ENCODE measurements around the gene RAP1GAP. TPM values are rescaled to one million over a fixed set of nuclear protein-coding genes. Genes with fewer than 3 reads are reported as not detected.

Gene RAP1GAP
- total RNA-seq, 1 experiment from 2014 or later: 13.4 TPM

DNA sequence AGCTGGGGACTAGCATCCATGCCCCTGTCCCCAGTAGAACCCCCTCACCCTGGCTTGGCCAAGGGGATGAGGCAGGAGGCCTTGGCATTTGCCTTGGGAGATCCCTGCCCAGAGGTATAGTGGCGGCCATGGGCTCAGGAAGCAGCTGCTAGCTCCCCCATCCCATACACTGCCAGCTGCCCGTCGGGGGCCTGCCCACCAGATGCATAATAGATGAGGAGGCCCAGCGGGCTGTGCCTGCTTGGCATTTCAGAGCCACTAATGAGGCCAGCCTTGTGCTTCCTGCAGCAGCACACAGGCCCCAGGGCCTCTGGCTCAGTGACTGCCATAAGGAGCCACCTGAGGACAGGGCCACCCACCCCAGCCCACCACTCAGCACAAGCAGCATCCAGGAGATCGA is 23.6 kb downstream of the RAP1GAP start:
- H3K36me3 ChIP-seq (ENCODE audit: control insufficient read depth in 1 of 2, insufficient read depth in 2 of 2, low read length in 2 of 2): no peaks in the 10 kb centered on the region
- no peak overlapping the region for H3K9ac ChIP-seq (ENCODE audit: low read length)
- H3K4me1 ChIP-seq (ENCODE audit: control insufficient read depth in 1 of 2, insufficient read depth in 2 of 2, low read length in 2 of 2): peaks cover 0 to 22% of the 10 kb centered on the region in 2 experiments; a peak in 3 of 4 replicates
- ChIA-PET POLR2A (no interaction called here), CTCF (no interaction called here), RAD21 (ENCODE audit: low non-redundant PET in 1 of 2, low total read pairs in 2 of 2, uncharacterized antibody in 2 of 2, unreplicated experiment in 2 of 2) (no interaction called here)
- H3K4me2 ChIP-seq (ENCODE audit: low read length): no peak overlapping the region
- no peak overlapping the region for H2AFZ ChIP-seq (ENCODE audit: low read depth, low read length, poor library complexity, severe bottlenecking)
- BruUV-seq (replicated peaks): no TSS peak
- DNase-seq (ENCODE audit: low read depth, low spot score) (no peak), ATAC-seq (no peak)
- TF ChIP-seq EZH2 (IDR thresholded peaks at IDR 0.05) (no peak), TCF7L2 (IDR thresholded peaks at IDR 0.05; ENCODE audit: borderline replicate concordance, extremely low read depth, insufficient read depth, insufficient read length) (no peak), EGR1 (IDR thresholded peaks at IDR 0.05; ENCODE audit: low read depth) (no peak), CBX3 (IDR thresholded peaks at IDR 0.05; ENCODE audit: low read depth) (no peak), SIN3A (IDR thresholded peaks at IDR 0.05; ENCODE audit: low read depth) (no peak), CTCF (IDR thresholded peaks at IDR 0.05 in 2 of 3, conservative IDR thresholded peaks at IDR 0.05 in 1 of 3; ENCODE audit: borderline replicate concordance in 1 of 3, insufficient read depth in 1 of 3, low read depth in 2 of 3, low read length in 2 of 3) (no peak), JUND (IDR thresholded peaks at IDR 0.05) (no peak), SP1 (IDR thresholded peaks at IDR 0.05; ENCODE audit: low read depth) (no peak)
- no peaks in the 10 kb centered on the region for H3K27me3 ChIP-seq (ENCODE audit: insufficient read depth, low read length)
- H3K4me3 ChIP-seq (replicated peaks in 1 of 2; ENCODE audit: low read depth in 1 of 2, low read length in 2 of 2): no peak overlapping the region
- intact Hi-C loops (cut with micrococcal nuclease): no loop called here
- H3K9me3 ChIP-seq (ENCODE audit: control insufficient read depth in 1 of 2, insufficient read depth in 1 of 2, low read depth in 1 of 2, low read length in 2 of 2): no peaks in the 10 kb centered on the region
- no peaks in the 10 kb centered on the region for H4K20me1 ChIP-seq (ENCODE audit: insufficient read depth)
- no peaks in the 10 kb centered on the region for H3K79me2 ChIP-seq (ENCODE audit: insufficient read depth, low read length)
- no peaks in the 10 kb centered on the region for H3K9me2 ChIP-seq (ENCODE audit: insufficient read depth)
- no peak overlapping the region for H3K27ac ChIP-seq (ENCODE audit: low read depth, low read length)

DNA sequence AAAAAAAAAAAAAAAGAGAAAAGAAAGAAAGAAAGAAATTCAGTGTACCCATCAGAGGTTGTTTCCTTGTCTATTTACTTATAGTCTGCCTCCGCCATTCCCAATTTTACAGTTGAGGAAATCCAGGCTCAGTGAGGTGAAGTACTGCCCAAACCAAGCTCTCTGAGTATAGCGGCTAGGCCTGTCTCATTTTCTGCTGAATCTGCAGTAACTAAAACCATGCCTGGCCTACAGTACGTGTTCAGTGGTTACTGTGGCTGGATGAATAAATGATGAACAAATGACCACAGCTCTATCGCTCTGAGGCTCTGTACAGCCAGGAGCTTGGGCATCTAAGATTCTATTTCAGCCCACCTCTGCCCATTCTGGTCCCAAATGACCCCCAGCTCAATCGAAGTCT is 24.3 kb downstream of the RAP1GAP start:
- Histone ChIP-seq H3K27ac (ENCODE audit: low read depth, low read length) (no peak overlapping the region), H3K79me2 (ENCODE audit: insufficient read depth, low read length) (no peaks in the 10 kb centered on the region), H3K36me3 (ENCODE audit: control insufficient read depth in 1 of 2, insufficient read depth in 2 of 2, low read length in 2 of 2) (no peaks in the 10 kb centered on the region), H3K9me2 (ENCODE audit: insufficient read depth) (no peaks in the 10 kb centered on the region), H4K20me1 (ENCODE audit: insufficient read depth) (no peaks in the 10 kb centered on the region), H3K9ac (ENCODE audit: low read length) (no peak overlapping the region), H3K27me3 (ENCODE audit: insufficient read depth, low read length) (no peaks in the 10 kb centered on the region), H3K9me3 (ENCODE audit: control insufficient read depth in 1 of 2, insufficient read depth in 1 of 2, low read depth in 1 of 2, low read length in 2 of 2) (no peaks in the 10 kb centered on the region), H2AFZ (ENCODE audit: low read depth, low read length, poor library complexity, severe bottlenecking) (no peak overlapping the region), H3K4me1 (ENCODE audit: control insufficient read depth in 1 of 2, insufficient read depth in 2 of 2, low read length in 2 of 2) (peaks cover 6 to 23% of the 10 kb centered on the region in 2 experiments), H3K4me3 (replicated peaks in 1 of 2; ENCODE audit: low read depth in 1 of 2, low read length in 2 of 2) (no peak overlapping the region), H3K4me2 (ENCODE audit: low read length) (no peak overlapping the region)
- intact Hi-C loops (cut with micrococcal nuclease): no loop called here
- BruUV-seq (replicated peaks): no TSS peak
- ChIA-PET RAD21 (ENCODE audit: low non-redundant PET in 1 of 2, low total read pairs in 2 of 2, uncharacterized antibody in 2 of 2, unreplicated experiment in 2 of 2) (no interaction called here), POLR2A (no interaction called here), CTCF (no interaction called here)
- DNase-seq (ENCODE audit: low read depth, low spot score) (no peak), ATAC-seq (no peak)
- no peak for TF ChIP-seq RAD21 (IDR thresholded peaks at IDR 0.05; ENCODE audit: low read depth)
- TF ChIP-seq, protein P1, sequence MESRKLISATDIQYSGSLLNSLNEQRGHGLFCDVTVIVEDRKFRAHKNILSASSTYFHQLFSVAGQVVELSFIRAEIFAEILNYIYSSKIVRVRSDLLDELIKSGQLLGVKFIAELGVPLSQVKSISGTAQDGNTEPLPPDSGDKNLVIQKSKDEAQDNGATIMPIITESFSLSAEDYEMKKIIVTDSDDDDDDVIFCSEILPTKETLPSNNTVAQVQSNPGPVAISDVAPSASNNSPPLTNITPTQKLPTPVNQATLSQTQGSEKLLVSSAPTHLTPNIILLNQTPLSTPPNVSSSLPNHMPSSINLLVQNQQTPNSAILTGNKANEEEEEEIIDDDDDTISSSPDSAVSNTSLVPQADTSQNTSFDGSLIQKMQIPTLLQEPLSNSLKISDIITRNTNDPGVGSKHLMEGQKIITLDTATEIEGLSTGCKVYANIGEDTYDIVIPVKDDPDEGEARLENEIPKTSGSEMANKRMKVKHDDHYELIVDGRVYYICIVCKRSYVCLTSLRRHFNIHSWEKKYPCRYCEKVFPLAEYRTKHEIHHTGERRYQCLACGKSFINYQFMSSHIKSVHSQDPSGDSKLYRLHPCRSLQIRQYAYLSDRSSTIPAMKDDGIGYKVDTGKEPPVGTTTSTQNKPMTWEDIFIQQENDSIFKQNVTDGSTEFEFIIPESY (IDR thresholded peaks at IDR 0.05; ENCODE audit: extremely low read depth, insufficient replicate concordance, low read length): no peak
- no peak for TF ChIP-seq CTCF (IDR thresholded peaks at IDR 0.05 in 2 of 3, conservative IDR thresholded peaks at IDR 0.05 in 1 of 3; ENCODE audit: borderline replicate concordance in 1 of 3, insufficient read depth in 1 of 3, low read depth in 2 of 3, low read length in 2 of 3)
- no peak for TF ChIP-seq YY1 (IDR thresholded peaks at IDR 0.05; ENCODE audit: extremely low read depth, insufficient replicate concordance, low read depth, low read length)
- no peak for TF ChIP-seq FOSL1 (IDR thresholded peaks at IDR 0.05; ENCODE audit: low read depth)
- no peak for TF ChIP-seq SIN3A (IDR thresholded peaks at IDR 0.05; ENCODE audit: low read depth)
- TF ChIP-seq POLR2AphosphoS5 (IDR thresholded peaks at IDR 0.05; ENCODE audit: low read depth, low read length): no peak

Measured in HCT116 (cell line).